ENCODE results near the gene CLK3. TPM values are rescaled to one million over a fixed set of nuclear protein-coding genes. Genes with fewer than 3 reads are reported as not detected.

The CLK3 gene
- total RNA-seq, 1 donor from 2014 or later = 122 TPM

DNA sequence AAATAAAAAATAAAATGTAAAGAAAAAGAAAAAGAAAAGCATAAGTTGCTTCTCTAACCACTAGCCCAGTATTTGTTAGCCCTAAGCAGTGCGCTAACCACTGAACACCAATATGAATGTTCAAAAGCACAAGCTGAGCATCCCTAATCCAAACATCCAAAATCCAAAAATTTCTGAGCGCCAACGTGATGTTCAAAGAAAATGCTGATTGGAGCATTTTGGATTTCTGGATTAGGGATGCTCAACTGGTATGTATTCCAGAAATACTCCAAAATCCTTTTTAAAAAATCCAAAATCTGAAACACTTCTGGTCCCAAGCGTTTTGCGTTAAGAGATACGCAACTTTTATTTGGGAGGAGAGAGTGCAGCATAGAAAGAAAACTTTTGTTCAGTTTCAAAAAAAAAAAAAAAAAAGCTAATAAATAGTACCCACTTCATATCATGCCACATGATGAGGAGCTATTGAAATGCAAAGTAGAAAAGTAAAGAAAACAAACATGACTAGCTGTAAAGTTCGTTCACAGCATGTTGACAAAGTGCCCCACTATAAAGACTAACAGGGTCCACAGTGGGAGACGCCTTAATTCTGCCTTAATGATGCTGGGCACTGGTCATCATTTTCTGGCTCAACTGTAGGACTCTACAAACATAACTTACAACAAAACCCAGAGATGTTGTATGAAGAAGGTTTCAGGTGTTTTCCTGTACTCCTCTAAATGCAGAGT is 47.8 kb downstream of the CLK3 start:
- H3K27ac Mint-ChIP-seq = no peak overlapping the region
- intact Hi-C loops (cut with micrococcal nuclease) = no loop called here
- peaks cover 15% of the 10 kb centered on the region for H3K36me3 Mint-ChIP-seq (ENCODE audit: low read depth)
- H3K27me3 Mint-ChIP-seq (ENCODE audit: low read depth) = no peaks in the 10 kb centered on the region
- DNase-seq (ENCODE audit: low spot score) = no peak
- H3K9me3 Mint-ChIP-seq = no peaks in the 10 kb centered on the region
- H3K4me3 Mint-ChIP-seq (ENCODE audit: low read depth) = no peak overlapping the region
- no peaks in the 10 kb centered on the region for H3K4me1 Mint-ChIP-seq (ENCODE audit: low read depth)

DNA sequence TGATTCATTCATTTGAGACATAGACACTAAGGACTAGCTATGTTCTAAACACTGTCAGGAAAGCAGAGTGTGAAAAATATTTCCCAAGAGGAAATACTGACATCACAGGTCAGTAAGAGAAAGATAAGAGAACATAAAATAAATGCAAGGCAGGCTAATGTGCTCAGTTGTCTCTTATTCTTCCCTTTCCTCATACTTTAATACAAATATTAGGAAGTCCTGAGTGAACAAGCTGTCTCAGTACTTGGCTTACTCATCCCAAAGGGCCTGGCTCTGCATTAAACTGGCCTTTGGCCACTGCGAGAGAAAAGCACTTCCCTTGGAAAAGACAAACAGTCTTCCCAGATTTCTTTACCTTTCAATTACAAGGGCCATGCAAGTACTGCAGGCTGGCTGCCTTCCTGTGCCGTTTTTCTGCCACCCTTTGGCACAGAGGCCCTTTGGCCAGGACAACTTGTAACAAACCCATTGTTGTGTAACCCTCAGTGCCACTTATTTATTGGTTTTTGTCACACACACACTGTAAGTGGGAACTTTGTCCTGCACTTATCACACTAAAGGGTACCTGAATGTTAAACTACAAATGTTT is 48.5 kb downstream of the CLK3 start:
- intact Hi-C loops (cut with micrococcal nuclease) = no loop called here
- Mint-ChIP-seq H3K27ac (no peak overlapping the region), H3K4me3 (ENCODE audit: low read depth) (no peak overlapping the region), H3K27me3 (ENCODE audit: low read depth) (no peaks in the 10 kb centered on the region), H3K36me3 (ENCODE audit: low read depth) (peaks cover 19% of the 10 kb centered on the region), H3K4me1 (ENCODE audit: low read depth) (no peaks in the 10 kb centered on the region), H3K9me3 (no peaks in the 10 kb centered on the region)
- DNase-seq (ENCODE audit: low spot score) = no peak

GRCh38 chr15:74664670-74665069 is 49.0 kb downstream of the CLK3 start:
- H3K27ac Mint-ChIP-seq = no peak overlapping the region
- peaks cover 19% of the 10 kb centered on the region for H3K36me3 Mint-ChIP-seq (ENCODE audit: low read depth)
- no peak overlapping the region for H3K4me3 Mint-ChIP-seq (ENCODE audit: low read depth)
- H3K9me3 Mint-ChIP-seq = no peaks in the 10 kb centered on the region
- no peak for DNase-seq (ENCODE audit: low spot score)
- no peaks in the 10 kb centered on the region for H3K27me3 Mint-ChIP-seq (ENCODE audit: low read depth)
- intact Hi-C loops (cut with micrococcal nuclease) = no loop called here
- H3K4me1 Mint-ChIP-seq (ENCODE audit: low read depth) = no peaks in the 10 kb centered on the region

DNA sequence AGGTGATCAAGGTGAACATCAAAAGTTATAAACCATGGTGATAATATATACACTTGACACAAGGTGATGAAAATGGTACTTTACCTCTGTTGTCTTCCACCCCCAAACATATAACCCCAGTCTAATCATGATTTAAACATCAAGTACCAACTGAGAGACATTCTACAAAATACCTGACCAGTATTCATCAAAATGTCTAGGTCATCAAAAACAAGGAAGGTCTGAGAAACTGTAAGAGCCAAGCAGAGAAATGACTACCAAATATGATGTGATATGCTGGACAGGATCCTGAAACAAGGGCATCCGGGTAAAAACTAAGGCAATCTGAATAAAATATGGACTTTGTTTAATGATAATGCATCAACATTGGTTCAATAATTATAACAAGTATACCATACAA is 52.3 kb downstream of the CLK3 start:
- intact Hi-C loops (cut with micrococcal nuclease) = no loop called here
- H3K27ac Mint-ChIP-seq = no peak overlapping the region
- H3K27me3 Mint-ChIP-seq (ENCODE audit: low read depth) = no peaks in the 10 kb centered on the region
- DNase-seq (ENCODE audit: low spot score) = no peak
- H3K36me3 Mint-ChIP-seq (ENCODE audit: low read depth) = peaks cover 33% of the 10 kb centered on the region
- H3K4me1 Mint-ChIP-seq (ENCODE audit: low read depth) = no peaks in the 10 kb centered on the region
- H3K4me3 Mint-ChIP-seq (ENCODE audit: low read depth) = no peak overlapping the region
- no peaks in the 10 kb centered on the region for H3K9me3 Mint-ChIP-seq

DNA sequence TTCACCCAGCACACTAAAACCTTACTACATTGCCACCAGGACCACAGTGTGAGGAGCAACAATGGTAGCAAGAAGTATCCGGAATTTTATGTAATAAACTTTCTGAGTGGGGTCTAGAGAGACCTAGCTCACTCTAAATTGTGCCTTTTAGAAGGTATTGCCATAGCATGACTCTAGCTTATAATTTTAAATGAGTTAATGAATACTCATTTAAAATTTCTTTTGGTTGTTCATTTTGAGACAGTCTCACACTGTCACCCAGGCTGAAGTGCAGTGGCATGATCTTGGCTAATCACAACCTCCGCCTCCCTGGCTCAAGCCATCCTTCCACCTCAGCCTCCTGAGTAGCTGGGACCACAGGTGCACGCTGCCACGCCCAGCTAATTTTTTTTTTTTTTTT is 54.0 kb downstream of the CLK3 start:
- Mint-ChIP-seq H3K9me3 (no peaks in the 10 kb centered on the region), H3K4me3 (ENCODE audit: low read depth) (no peak overlapping the region), H3K36me3 (ENCODE audit: low read depth) (peaks cover 44% of the 10 kb centered on the region), H3K27ac (no peak overlapping the region), H3K4me1 (ENCODE audit: low read depth) (no peaks in the 10 kb centered on the region), H3K27me3 (ENCODE audit: low read depth) (no peaks in the 10 kb centered on the region)
- no peak for DNase-seq (ENCODE audit: low spot score)
- intact Hi-C loops (cut with micrococcal nuclease) = no loop called here

- H3K36me3 Mint-ChIP-seq (ENCODE audit: low read depth) = peaks cover 25% of the 10 kb centered on the region
Observed at GRCh38 chr15:74674161-74674560, 58.5 kb downstream of the CLK3 start.

GRCh38 chr15:74676801-74677200 is 61.2 kb downstream of the CLK3 start:
- intact Hi-C loops (cut with micrococcal nuclease) = no loop called here
- Mint-ChIP-seq H3K4me1 (ENCODE audit: low read depth) (peaks cover 2% of the 10 kb centered on the region), H3K9me3 (no peaks in the 10 kb centered on the region), H3K27ac (no peak overlapping the region), H3K4me3 (ENCODE audit: low read depth) (no peak overlapping the region), H3K36me3 (ENCODE audit: low read depth) (peaks cover 19% of the 10 kb centered on the region), H3K27me3 (ENCODE audit: low read depth) (no peaks in the 10 kb centered on the region)
- no peak for DNase-seq (ENCODE audit: low spot score)

More at GRCh38 chr15:74674161-74674560, 58.5 kb downstream of the CLK3 start:
- no peaks in the 10 kb centered on the region for H3K27me3 Mint-ChIP-seq (ENCODE audit: low read depth)
- no peaks in the 10 kb centered on the region for H3K4me1 Mint-ChIP-seq (ENCODE audit: low read depth)
- no peak for DNase-seq (ENCODE audit: low spot score)
- H3K4me3 Mint-ChIP-seq (ENCODE audit: low read depth) = no peak overlapping the region
- no peak overlapping the region for H3K27ac Mint-ChIP-seq
- H3K9me3 Mint-ChIP-seq = no peaks in the 10 kb centered on the region
- intact Hi-C loops (cut with micrococcal nuclease) = no loop called here

Other genes with a start within 250 kb of the CLK3 start
- not detected in 2 replicates for gene CYP11A1, start 248.2 kb upstream of the CLK3 start, total RNA-seq
- 45.9 and 50.3 TPM in 2 replicates for gene SEMA7A, start 181.9 kb upstream of the CLK3 start, total RNA-seq
- gene UBL7, start 154.7 kb upstream of the CLK3 start, total RNA-seq = 55.3 and 59.1 TPM in 2 replicates
- gene ARID3B, start 74.6 kb upstream of the CLK3 start, total RNA-seq = 35.6 and 41.2 TPM in 2 replicates
- gene EDC3, start 80.2 kb downstream of the CLK3 start, total RNA-seq = 49.3 and 54.8 TPM in 2 replicates
- 0.37 and 0.48 TPM in 2 replicates for gene CYP1A1, start 109.7 kb downstream of the CLK3 start, total RNA-seq
- gene CYP1A2, start 133.0 kb downstream of the CLK3 start, total RNA-seq = not detected in 2 replicates
- gene CSK, start 166.2 kb downstream of the CLK3 start, total RNA-seq = 261 and 266 TPM in 2 replicates
- gene LMAN1L, start 197.0 kb downstream of the CLK3 start, total RNA-seq = 0.32 TPM in 1 of 2 replicates, not detected in the other
- gene CPLX3, start 210.8 kb downstream of the CLK3 start, total RNA-seq = 0.16 TPM in 1 of 2 replicates, not detected in the other
- gene ULK3, start 227.3 kb downstream of the CLK3 start, total RNA-seq = 45.5 and 47.7 TPM in 2 replicates